GM12892 (cell line): ENCODE results near the gene PGR.

Experiments used
- POLR2A ChIP-seq: IDR thresholded peaks from 2 replicates; pipeline ENCODE4 v1.6.1; 2011; ENCODE audit warnings: low read depth, low read length, control low read depth
- POLR2AphosphoS5 ChIP-seq: IDR thresholded peaks from 2 replicates; pipeline ENCODE4 v1.6.1; 2011; ENCODE audit warnings: low read depth, low read length, control low read depth

GRCh38 chr11:101126551-101127196 is 2.9 kb downstream of the PGR start:
- TF ChIP-seq POLR2A (no peak), POLR2AphosphoS5 (no peak)
